B cell (primary cell): Measurements from ENCODE around the gene MEIS3. TPM values are rescaled to one million over a fixed set of nuclear protein-coding genes. Genes with fewer than 3 reads are reported as not detected.

Source experiments
- ATAC-seq: fragments of 200-7000 bp; cut with Tn5 transposase; one replicate; pipeline ENCODE4 v1.10.0; 2021; ENCODE audit warnings: low read depth, mild to moderate bottlenecking, moderate number of reproducible peaks, moderate library complexity
- CTCF ChIA-PET: fragments of 350-600 bp; sonication (Branson Sonifier 250); formaldehyde crosslinking; loops from one replicate; lab custom pipeline; 2021; ENCODE audit warnings: antibody characterized with exemption, inconsistent platforms; lab: Charles Lee
- POLR2A ChIA-PET: fragments of 350-600 bp; sonication (Branson Sonifier 250); formaldehyde crosslinking; loops from one replicate; lab custom pipeline; 2021; ENCODE audit warnings: antibody characterized with exemption; lab: Charles Lee
- DNase-seq: peaks from one replicate; pipeline ENCODE4 v3.0.0; 2013
- H2AFZ ChIP-seq: 2 replicates; pipeline ENCODE4 v1.6.1; 2012; ENCODE audit warnings: mild to moderate bottlenecking, low read depth, low read length; ENCODE audit not compliant: insufficient read depth, poor library complexity, severe bottlenecking
- H3K27ac ChIP-seq, 2 donors: 1 replicate in 1 of 2; 2 replicates in 1 of 2; pipeline ENCODE4 v1.5.1; 2012 to 2013; ENCODE audit warnings: low read length in 2 of 2, mild to moderate bottlenecking in 2 of 2, moderate library complexity in 1 of 2
- H3K27me3 ChIP-seq, 4 experiments: fragments of 200-600 bp in 1 of 4; sonication (generic) in 1 of 4; replicated peaks in 1 of 4; 1 replicate in 2 of 4; 2 replicates in 2 of 4; pipeline versions ENCODE4 v1.6.1 to v1.7.0; 2013 to 2016; ENCODE audit warnings: low read length in 3 of 4, mild to moderate bottlenecking in 2 of 4, mixed read lengths in 1 of 4, moderate library complexity in 1 of 4; ENCODE audit not compliant: insufficient read depth in 4 of 4, control insufficient read depth in 3 of 4; ENCODE audit errors: control extremely low read depth in 1 of 4
- H3K36me3 ChIP-seq, 2 experiments: replicated peaks in 1 of 2; 1 replicate in 1 of 2; 2 replicates in 1 of 2; pipeline versions ENCODE4 v1.6.1 to v1.7.1; 2013; ENCODE audit warnings: low read length in 1 of 2; ENCODE audit not compliant: insufficient read depth in 2 of 2, control insufficient read depth in 1 of 2; ENCODE audit errors: control extremely low read depth in 1 of 2, extremely low read depth in 1 of 2
- H3K4me1 ChIP-seq, 2 donors: fragments of 200-600 bp in 1 of 2; sonication (generic) in 1 of 2; 1 replicate in 1 of 2; 2 replicates in 1 of 2; pipeline versions ENCODE4 v1.5.1 to v1.6.1; 2013 to 2017; ENCODE audit warnings: low read length in 2 of 2; ENCODE audit not compliant: control insufficient read depth in 2 of 2, insufficient read depth in 2 of 2
- H3K4me2 ChIP-seq: replicated peaks from 2 replicates; pipeline ENCODE3; 2012; ENCODE audit warnings: mild to moderate bottlenecking, low read depth, low read length; ENCODE audit not compliant: poor library complexity, severe bottlenecking
- H3K4me3 ChIP-seq, 5 experiments: fragments of 200-600 bp in 1 of 5; sonication (generic) in 1 of 5; 1 replicate in 3 of 5; 2 replicates in 2 of 5; pipeline versions ENCODE4 v1.5.1 to v1.7.0; 2011 to 2016; ENCODE audit warnings: low read length in 4 of 5, mild to moderate bottlenecking in 4 of 5, low read depth in 2 of 5, control low read depth in 1 of 5, moderate library complexity in 1 of 5; ENCODE audit not compliant: insufficient read depth in 1 of 5; ENCODE audit errors: control extremely low read depth in 1 of 5, extremely low read depth in 1 of 5
- H3K79me2 ChIP-seq: fragments of 200-600 bp; sonication (generic); one replicate; pipeline ENCODE4 v1.6.0; 2016; ENCODE audit warnings: low read length; ENCODE audit not compliant: control insufficient read depth, insufficient read depth
- H3K9ac ChIP-seq: fragments of 200-600 bp; sonication (generic); 2 replicates; pipeline ENCODE4 v1.6.1; 2017; ENCODE audit warnings: mild to moderate bottlenecking, low read length, moderate library complexity
- H3K9me3 ChIP-seq, 3 donors: one replicate each; pipeline versions ENCODE4 v1.6.1 to v1.7.1; 2013; ENCODE audit warnings: low read length in 2 of 3; ENCODE audit not compliant: control insufficient read depth in 2 of 3, insufficient read depth in 1 of 3; ENCODE audit errors: control extremely low read depth in 1 of 3
- H4K20me1 ChIP-seq: 2 replicates; pipeline ENCODE4 v1.6.0; 2012; ENCODE audit warnings: mild to moderate bottlenecking, low read length; ENCODE audit not compliant: insufficient read depth, control insufficient read depth, poor library complexity, severe bottlenecking
- H3K27ac Mint-ChIP-seq: one replicate; pipeline ENCODE4 v1.8.0; 2021; ENCODE audit warnings: mixed read lengths
- H3K27me3 Mint-ChIP-seq: one replicate; pipeline ENCODE4 v1.8.0; 2021; ENCODE audit warnings: mixed read lengths
- H3K4me1 Mint-ChIP-seq: one replicate; pipeline ENCODE4 v1.8.0; 2021; ENCODE audit warnings: mixed read lengths
- H3K4me3 Mint-ChIP-seq: one replicate; pipeline ENCODE4 v1.8.0; 2021; ENCODE audit warnings: mixed read lengths
- H3K9me3 Mint-ChIP-seq: one replicate; pipeline ENCODE4 v1.8.0; 2022; ENCODE audit warnings: mixed read lengths; ENCODE audit not compliant: insufficient read depth
- EZH2 ChIP-seq: IDR thresholded peaks from 2 replicates; pipeline ENCODE4 v1.6.1; 2012; ENCODE audit warnings: borderline replicate concordance, low read depth, mild to moderate bottlenecking, moderate library complexity, low read length; ENCODE audit not compliant: insufficient read depth, poor library complexity, severe bottlenecking
- WGBS: methylation state at CpG from one replicate; pipeline ENCODE4 v1.1.5; 2013; ENCODE audit warnings: missing lambda C conversion rate; ENCODE audit not compliant: insufficient coverage; 5-methylcytosine and 5-hydroxymethylcytosine counted together
- intact Hi-C: fragments of 100-400 bp; cut with micrococcal nuclease; formaldehyde crosslinking; loops from one replicate; pipeline ENCODE4 v1.10.0; 2022
- polyA plus RNA-seq: library from polyadenylated mRNA; depleted of rRNA; stranded (reverse); fragments of >200 nt; gene quantifications from 2 replicates; pipeline ENCODE4 v1.2.3, GENCODE V29; 2012
- total RNA-seq, 2 donors: library from RNA; stranded (reverse); fragments of 120-200 nt in 1 of 2; gene quantifications; 1 replicate in 1 of 2; 2 replicates in 1 of 2; pipeline versions ENCODE4 v1.2.3 to v1.2.4, GENCODE V29; 2013 to 2022
- TF ChIP-seq, protein P1 (sequence below): fragments of 200-600 bp; IDR thresholded peaks from one replicate; pipeline ENCODE4 v1.8.0; 2022; ENCODE audit warnings: antibody characterized with exemption, mild to moderate bottlenecking

MEIS3 gene
- total and polyA plus RNA-seq, 2 donors (not counting 1 experiment from before 2014, with no cell fraction given): not detected

DNA sequence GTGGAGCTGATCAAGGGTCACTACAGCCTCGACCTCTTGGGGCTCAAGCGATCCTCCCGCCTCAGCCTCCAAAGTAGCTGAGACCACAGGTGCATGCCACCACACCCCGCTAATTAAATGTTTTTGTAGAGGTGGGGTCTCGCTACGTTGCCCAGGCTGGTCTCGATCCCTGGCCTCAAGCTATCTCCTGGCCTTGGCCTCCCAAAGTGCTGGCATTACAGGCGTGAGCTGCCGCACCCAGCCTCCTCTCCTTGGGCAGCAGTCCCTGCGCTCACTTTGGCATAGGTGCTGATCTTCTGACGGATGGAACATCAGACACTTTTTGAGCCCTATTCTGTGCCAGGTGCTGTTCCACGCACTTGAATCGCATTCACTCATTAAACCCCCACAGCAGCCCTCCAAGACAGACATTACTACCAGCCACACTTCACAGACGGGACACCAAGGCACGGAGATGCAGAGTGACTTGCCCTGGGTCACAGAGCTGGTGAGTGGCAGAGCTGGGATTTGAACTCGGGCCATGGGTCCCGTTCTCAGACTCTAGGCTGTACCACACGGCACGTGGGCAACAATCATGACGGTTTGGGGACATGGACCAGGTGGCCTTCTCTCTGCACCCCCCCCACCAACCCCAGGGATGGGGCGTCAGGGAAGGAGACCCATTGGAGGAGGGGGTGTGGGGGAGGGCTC, 3.2 kb downstream of the MEIS3 start:
- Mint-ChIP-seq H3K27me3 (peaks cover 59% of the 10 kb centered on the region), H3K27ac (no peak overlapping the region), H3K9me3 (no peaks in the 10 kb centered on the region), H3K4me3 (no peak overlapping the region), H3K4me1 (peaks cover 19% of the 10 kb centered on the region)
- Histone ChIP-seq H3K9ac (no peak overlapping the region), H4K20me1 (no peaks in the 10 kb centered on the region), H3K27ac (no peak overlapping the region), H3K4me1 (peaks cover 10 to 33% of the 10 kb centered on the region in 2 donors), H3K36me3 (no peaks in the 10 kb centered on the region), H3K4me2 (no peak overlapping the region), H3K4me3 (no peak overlapping the region), H2AFZ (no peak overlapping the region), H3K27me3 (peaks cover 0 to 53% (median 24%) of the 10 kb centered on the region in 4 experiments), H3K79me2 (no peaks in the 10 kb centered on the region), H3K9me3 (peaks cover 0 to 16% (median 0%) of the 10 kb centered on the region in 3 donors)
- POLR2A ChIA-PET: no interaction called here
- intact Hi-C loops: no loop called here
- WGBS: 93% methylated on average over 19 of the region's 21 CpGs
- DNase-seq: no peak
- no peak for ATAC-seq
- TF ChIP-seq, protein P1, sequence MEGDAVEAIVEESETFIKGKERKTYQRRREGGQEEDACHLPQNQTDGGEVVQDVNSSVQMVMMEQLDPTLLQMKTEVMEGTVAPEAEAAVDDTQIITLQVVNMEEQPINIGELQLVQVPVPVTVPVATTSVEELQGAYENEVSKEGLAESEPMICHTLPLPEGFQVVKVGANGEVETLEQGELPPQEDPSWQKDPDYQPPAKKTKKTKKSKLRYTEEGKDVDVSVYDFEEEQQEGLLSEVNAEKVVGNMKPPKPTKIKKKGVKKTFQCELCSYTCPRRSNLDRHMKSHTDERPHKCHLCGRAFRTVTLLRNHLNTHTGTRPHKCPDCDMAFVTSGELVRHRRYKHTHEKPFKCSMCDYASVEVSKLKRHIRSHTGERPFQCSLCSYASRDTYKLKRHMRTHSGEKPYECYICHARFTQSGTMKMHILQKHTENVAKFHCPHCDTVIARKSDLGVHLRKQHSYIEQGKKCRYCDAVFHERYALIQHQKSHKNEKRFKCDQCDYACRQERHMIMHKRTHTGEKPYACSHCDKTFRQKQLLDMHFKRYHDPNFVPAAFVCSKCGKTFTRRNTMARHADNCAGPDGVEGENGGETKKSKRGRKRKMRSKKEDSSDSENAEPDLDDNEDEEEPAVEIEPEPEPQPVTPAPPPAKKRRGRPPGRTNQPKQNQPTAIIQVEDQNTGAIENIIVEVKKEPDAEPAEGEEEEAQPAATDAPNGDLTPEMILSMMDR: no peak
- no peak for TF ChIP-seq EZH2
- CTCF ChIA-PET: no interaction called here

DNA sequence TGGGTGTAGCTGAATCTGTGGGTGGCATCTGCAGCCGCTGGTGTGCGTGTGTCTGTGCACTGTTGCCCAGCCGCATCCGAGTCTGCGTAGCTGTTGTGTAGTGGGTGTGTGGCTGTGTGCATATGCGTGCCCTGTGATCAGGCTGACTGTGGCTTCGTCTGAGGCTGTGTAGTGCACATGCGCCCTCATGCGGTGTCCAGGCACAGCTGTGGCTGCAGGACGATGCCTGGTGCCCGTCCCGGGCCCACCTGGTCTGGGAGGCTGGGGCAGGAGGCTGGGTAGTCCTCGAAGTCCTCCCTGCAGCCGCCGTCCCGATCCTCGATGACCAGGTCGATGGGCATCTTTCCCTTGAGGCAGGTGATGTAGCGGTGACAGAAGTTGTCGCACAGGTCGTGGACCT, 4.9 kb downstream of the MEIS3 start:
- H3K27me3 ChIP-seq: peaks cover 0 to 36% (median 13%) of the 10 kb centered on the region in 4 experiments
- DNase-seq (no peak), ATAC-seq (no peak)
- intact Hi-C loops: no loop called here
- H3K4me3 ChIP-seq: no peak overlapping the region
- ChIA-PET CTCF (no interaction called here), POLR2A (no interaction called here)
- H3K9ac ChIP-seq: no peak overlapping the region
- Mint-ChIP-seq H3K4me3 (no peak overlapping the region), H3K27ac (peak overlapping the region; percentile 20), H3K4me1 (peaks cover 19% of the 10 kb centered on the region), H3K27me3 (peaks cover 49% of the 10 kb centered on the region), H3K9me3 (no peaks in the 10 kb centered on the region)
- peaks cover 10 to 17% of the 10 kb centered on the region in 2 donors for H3K4me1 ChIP-seq
- H3K9me3 ChIP-seq: peaks cover 0 to 8% (median 0%) of the 10 kb centered on the region in 3 donors
- 69% methylated on average over 18 of the region's 21 CpGs for WGBS
- TF ChIP-seq, protein P1: no peak
- no peak for TF ChIP-seq EZH2
- H3K79me2 ChIP-seq: no peaks in the 10 kb centered on the region
- no peak overlapping the region for H2AFZ ChIP-seq
- H3K36me3 ChIP-seq: no peaks in the 10 kb centered on the region
- H3K27ac ChIP-seq: no peak overlapping the region
- H3K4me2 ChIP-seq: no peak overlapping the region
- H4K20me1 ChIP-seq: no peaks in the 10 kb centered on the region
